ENCODE results near the gene HSD11B1.

- TF ChIP-seq CTCF (IDR thresholded peaks at IDR 0.05; ENCODE audit: low read depth, low read length) = no peak
- TF ChIP-seq POLR2A (IDR thresholded peaks at IDR 0.05; ENCODE audit: extremely low read depth, insufficient read length) = no peak
- no peak for TF ChIP-seq MAX (IDR thresholded peaks at IDR 0.05; ENCODE audit: low read depth, low read length)
- TF ChIP-seq MYC (IDR thresholded peaks at IDR 0.05; ENCODE audit: low read depth, low read length) = no peak
These were observed 22.6 kb downstream of the HSD11B1 start for GRCh38 chr1:209727286-209727685.

Measured in NB4 (cell line).